ENCODE data around the gene TMEM132A.

The TMEM132A gene
- 0.16 to 2.3 (median 0.41) reads per million in 18 experiments for total RNA-seq

- no peak for DNase-seq
Observed at GRCh38 chr11:60924110-60924905, at the start of gene TMEM132A. Gene TMEM132A, plus strand, starts transcription at chr11:60924460. Its CDS starts 174 bp downstream, at chr11:60924634.

DNA sequence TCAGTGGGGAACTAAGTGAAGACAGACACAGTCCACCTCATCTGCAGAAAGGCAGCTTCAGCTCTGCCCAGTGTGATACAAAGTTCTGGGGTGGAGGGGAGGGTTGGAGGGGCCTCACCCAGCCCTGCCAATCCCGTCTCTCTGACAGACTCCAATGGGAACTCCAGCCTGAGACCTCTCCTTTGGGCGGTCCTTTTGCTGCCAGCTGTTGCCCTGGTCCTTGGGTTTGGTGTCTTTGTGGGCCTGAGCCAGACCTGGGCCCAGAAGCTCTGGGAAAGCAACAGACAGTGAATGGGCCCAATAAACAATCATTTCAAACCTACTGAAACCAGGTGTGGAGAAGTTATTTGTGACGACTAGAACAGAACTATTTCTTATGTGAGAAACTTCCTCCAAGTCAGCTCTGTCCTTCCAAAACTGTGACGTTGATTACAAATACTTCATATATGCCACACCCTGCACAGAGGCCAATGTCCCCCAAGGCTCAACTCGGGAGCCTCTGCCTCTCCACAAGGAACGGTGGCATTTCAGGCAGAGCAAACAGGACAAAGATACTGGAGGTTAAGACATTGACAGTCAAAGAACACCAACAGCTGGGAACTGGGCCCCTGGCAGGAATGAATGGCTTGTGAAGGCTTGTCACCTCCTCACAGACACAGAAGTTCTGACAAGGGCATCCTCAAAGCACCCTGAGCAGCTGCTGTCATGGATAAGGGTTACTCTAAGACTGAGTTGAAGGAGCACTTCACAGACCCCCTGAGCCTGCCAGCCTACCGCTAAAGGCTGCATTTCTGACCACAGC lies 48.7 kb upstream of the TMEM132A start:
- no peak for DNase-seq

- DNase-seq, result no peak
Observed at GRCh38 chr11:60876168-60876485, 48.1 kb upstream of the TMEM132A start.

- no peak for DNase-seq
Observed at GRCh38 chr11:60878245-60879101, 45.8 kb upstream of the TMEM132A start.

DNA sequence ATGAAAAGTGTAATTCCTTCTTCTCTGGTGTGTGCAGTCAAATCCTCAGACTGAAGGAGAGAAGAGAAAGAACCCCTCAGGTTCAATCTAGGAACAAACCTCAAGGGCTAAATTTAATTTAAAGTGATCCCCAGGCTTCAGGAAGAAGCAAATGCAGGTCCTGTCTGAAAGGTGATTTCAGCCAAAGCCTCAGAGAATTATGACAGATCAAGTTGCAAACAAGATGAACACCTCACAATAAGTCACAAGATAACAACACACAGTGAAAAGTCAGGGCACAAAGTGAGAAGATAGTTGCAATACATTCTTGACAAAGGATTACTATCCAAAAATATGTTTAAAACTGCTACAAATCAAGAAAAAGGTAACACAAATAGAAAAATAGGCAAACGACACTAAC lies 45.2 kb upstream of the TMEM132A start:
- no peak for DNase-seq

GRCh38 chr11:60879971-60880588 lies 44.2 kb upstream of the TMEM132A start:
- no peak for DNase-seq

DNA sequence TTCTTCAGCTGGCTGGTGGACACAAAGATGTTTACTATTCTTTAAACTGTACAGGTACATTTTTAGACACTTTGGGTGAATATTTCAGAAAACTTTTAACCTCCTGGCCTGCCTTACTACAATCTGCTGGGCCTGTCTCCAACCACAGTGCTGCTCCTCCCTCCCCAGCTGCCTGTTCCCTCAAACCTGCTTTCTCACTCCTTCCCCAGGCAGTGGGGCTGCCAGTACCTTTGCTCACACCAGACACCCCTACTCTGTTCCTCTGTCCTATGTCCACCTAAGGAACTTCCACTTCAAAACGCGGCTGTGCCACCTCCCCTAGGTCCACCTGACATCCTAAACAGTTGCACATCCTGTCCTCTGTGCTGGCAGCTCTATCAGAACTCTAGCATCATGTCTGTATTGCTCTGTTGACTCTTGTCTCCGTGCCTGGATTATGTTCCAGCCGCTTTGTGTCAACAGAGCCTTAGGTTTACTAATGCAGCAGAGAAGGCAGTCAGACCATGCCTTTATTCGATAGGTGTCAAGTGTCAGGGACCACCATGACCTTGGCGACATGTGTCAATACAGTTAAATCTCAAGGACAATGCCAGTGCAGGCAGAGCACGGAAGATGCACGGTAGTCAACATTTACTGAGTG lies 43.5 kb upstream of the TMEM132A start:
- no peak for DNase-seq

DNA sequence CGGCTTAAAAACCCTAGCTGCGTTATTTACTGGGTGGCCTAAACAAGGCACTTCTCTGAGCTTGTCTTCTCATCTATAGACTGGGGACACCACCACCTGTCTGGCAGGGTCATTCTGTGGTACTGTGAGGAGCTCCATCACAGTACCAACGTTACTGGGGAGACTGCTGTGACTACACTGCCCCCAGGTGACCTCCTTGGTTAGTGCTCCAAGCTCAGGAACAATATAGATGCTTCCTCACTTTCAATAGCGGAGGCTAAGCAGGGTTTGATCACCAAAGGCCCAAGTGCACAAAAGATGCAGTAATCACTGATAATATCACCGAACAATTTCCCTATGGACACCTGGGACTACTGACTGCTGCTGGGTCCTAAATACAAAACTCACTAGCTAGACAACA lies 36.7 kb upstream of the TMEM132A start:
- DNase-seq, result peak; percentile 60 to 62

DNA sequence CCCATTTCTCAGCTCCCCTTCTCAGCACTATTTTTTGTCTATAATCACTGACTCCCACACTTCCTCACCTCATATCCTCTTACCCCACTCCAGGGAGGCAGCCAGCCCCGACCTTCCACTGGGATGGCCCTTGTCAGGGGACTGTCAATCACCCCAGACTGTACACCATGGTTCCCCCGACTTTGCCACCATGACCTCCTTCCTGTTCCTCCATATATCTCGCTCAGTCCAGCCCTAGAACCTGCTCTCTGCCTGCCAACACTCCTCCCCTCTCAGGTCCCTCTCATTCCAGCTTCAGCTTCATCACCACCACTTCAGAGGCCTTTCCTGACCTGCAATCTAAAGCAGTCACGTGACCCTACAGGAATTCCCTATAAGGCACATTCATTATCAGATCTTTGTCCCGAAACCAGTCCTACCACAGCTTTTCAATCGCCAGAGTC lies 34.4 kb upstream of the TMEM132A start:
- no peak for DNase-seq

DNA sequence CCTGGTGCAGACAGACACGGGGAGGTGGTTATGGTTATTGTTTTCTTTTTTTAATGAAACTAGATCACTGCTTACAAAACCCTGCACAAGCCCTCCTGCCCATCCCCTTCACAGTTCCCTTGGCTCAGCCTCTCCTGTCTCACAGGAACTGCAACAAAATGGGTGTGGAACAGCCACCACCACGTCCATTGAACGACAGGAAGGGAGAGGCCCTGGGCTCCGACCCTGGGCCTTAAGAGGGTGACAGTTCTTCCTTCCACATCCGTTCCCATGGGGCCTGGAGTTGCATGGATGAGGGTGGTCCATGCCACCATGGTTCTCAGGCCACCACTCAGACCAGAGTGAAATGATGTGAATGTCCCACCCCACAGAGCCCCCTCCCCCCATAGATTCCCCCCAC lies 33.6 kb upstream of the TMEM132A start:
- no peak for DNase-seq

GRCh38 chr11:60891103-60891741 lies 33.0 kb upstream of the TMEM132A start:
- no peak for DNase-seq

GRCh38 chr11:60895687-60896086 lies 28.6 kb upstream of the TMEM132A start:
- DNase-seq, result peak; percentile 10 to 41

DNA sequence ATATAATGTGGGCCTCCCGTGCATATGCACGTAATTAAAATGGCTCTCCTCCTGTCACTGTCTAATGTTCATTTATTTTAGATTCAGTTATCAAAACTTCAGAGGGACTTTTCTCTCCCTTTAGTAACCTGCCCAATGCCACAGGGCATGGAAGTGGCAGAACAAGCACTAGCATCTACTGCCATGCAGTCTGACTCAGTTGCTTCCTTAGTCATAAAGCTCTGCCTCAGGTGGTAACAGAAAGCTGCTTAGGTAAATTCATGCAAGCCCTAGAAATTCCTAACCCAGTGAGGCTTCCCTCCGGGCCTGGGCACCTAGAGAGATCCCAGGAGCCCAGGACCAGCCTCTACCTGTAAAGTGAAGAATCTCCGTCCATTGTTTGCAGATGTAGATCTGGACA lies 26.8 kb upstream of the TMEM132A start:
- DNase-seq, result no peak

- peak; percentile 62 to 71 for DNase-seq
Observed at GRCh38 chr11:60899046-60899936, 25.0 kb upstream of the TMEM132A start.

GRCh38 chr11:60899977-60900376 lies 24.3 kb upstream of the TMEM132A start:
- no peak for DNase-seq

DNA sequence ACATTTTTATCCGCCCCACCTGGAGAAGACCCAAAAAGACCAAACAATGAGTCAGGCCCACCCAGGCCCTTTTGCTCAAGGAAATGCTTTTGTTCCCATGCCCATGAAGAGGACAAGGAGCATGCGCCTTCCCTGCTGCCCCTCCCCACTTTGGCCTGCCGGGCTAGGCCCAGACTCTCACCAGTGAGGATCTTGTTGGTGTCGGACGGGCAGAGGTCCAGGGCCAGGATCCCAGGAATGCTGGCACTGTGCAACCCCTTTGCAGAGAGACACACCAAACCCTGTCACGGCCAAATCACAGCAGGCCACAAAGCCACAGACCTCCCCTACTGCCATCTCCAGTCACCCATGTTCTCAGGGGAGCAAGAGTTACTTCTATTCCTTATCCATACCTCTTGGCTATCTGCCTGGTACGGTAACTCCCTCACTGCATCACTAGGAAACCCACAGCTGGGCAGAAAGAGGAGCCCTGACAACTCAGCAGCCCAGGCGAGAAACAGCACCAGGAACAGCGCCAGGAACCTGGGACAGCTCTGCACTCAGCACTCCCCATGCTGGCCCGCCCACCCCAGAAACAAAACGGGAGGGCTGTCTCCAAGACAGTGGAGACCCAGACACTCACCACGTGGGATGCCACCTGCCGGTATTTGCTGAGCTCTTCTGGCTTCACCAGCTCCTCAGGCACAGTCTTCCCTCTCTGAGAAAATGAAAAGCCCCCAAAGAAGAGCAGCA lies 23.4 kb upstream of the TMEM132A start:
- no peak for DNase-seq

DNA sequence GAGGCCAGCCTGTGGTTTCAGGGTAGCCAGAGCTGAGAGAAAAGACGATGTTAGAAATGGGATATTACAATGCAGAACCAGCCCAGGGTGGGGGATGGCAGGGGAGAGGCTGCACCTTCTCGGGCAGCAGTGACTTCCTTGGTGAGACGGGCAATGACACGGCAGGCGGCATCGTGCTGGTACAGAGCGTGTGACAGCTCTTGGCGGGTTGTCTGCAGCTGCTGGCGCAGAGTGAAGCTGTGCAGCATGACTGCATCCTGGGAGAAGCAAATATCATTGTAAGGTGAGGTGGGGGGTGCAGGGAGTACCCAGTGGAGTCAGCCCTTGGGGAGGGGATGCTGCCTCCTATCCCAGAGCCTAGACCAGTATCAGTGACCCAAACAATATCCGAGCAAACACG lies 21.6 kb upstream of the TMEM132A start:
- DNase-seq, result no peak

DNA sequence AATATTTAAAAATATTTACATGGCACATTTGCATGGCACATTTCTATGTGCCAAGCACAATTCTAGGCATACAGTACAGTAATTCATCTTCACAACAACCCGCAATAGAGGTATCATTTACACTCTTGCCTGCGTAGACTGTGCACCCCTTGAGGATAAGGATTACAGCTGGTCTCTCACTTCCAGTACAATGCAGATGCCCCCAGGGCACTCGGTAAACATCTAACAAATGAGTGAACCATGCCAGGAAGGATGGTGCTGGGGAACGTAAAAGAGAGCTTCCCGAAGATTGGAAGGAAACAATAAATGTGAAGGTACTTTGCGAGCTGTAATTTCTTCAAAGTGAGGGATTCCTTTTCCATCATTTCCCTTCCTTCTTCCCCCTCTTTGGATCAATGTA lies 19.2 kb upstream of the TMEM132A start:
- no peak for DNase-seq

GRCh38 chr11:60905551-60906113 lies 18.6 kb upstream of the TMEM132A start:
- DNase-seq, result no peak
